Measurements from ENCODE around the gene USP4.

GRCh38 chr3:49255112-49255511 lies 84.7 kb downstream of the USP4 start:
- TF ChIP-seq, protein P1, sequence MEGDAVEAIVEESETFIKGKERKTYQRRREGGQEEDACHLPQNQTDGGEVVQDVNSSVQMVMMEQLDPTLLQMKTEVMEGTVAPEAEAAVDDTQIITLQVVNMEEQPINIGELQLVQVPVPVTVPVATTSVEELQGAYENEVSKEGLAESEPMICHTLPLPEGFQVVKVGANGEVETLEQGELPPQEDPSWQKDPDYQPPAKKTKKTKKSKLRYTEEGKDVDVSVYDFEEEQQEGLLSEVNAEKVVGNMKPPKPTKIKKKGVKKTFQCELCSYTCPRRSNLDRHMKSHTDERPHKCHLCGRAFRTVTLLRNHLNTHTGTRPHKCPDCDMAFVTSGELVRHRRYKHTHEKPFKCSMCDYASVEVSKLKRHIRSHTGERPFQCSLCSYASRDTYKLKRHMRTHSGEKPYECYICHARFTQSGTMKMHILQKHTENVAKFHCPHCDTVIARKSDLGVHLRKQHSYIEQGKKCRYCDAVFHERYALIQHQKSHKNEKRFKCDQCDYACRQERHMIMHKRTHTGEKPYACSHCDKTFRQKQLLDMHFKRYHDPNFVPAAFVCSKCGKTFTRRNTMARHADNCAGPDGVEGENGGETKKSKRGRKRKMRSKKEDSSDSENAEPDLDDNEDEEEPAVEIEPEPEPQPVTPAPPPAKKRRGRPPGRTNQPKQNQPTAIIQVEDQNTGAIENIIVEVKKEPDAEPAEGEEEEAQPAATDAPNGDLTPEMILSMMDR (IDR thresholded peaks at IDR 0.05): no peak
- TF ChIP-seq POLR2AphosphoS5 (IDR thresholded peaks at IDR 0.05): no peak
- TF ChIP-seq POLR2A (IDR thresholded peaks at IDR 0.05): no peak
